ENCODE measurements around the gene ANKDD1B.

The ANKDD1B gene

GRCh38 chr5:75706016-75706415, 94.8 kb downstream of the ANKDD1B start:
- H2AFZ ChIP-seq (ENCODE audit: low read length), result no peak overlapping the region
- H3K9me3 ChIP-seq (replicated peaks; ENCODE audit: insufficient read depth, low read length), result no peaks in the 10 kb centered on the region
- H4K20me1 ChIP-seq (ENCODE audit: insufficient read depth, low read length), result 0 out of 2 replicates have a peak, but pooled peaks cover 3% of the 10 kb centered on the region
- no peak overlapping the region for H3K4me3 ChIP-seq (ENCODE audit: low read length)
- no peaks in the 10 kb centered on the region for H3F3A ChIP-seq (ENCODE audit: insufficient read depth, low read length)
- TF ChIP-seq CTCF (IDR thresholded peaks at IDR 0.05; ENCODE audit: low read length) (no peak), EZH2 (optimal IDR thresholded peaks at IDR 0.05; ENCODE audit: low read depth, low read length) (no peak), EZH2phosphoT487 (IDR thresholded peaks at IDR 0.05; ENCODE audit: low read length) (no peak)
- no peak overlapping the region for H3K4me2 ChIP-seq (ENCODE audit: low read depth, low read length)
- H3K36me3 ChIP-seq (replicated peaks; ENCODE audit: insufficient read depth, low read length), result peaks cover 17% of the 10 kb centered on the region; the same call in 1 of the 2 replicates
- H3K4me1 ChIP-seq (ENCODE audit: low read length), result no peaks in the 10 kb centered on the region
- no peak overlapping the region for H3K27ac ChIP-seq (ENCODE audit: low read length)
- H3K79me2 ChIP-seq (ENCODE audit: low read length), result peaks cover 29% of the 10 kb centered on the region
- H3K9me2 ChIP-seq (replicated peaks; ENCODE audit: insufficient read depth, low read length), result no peaks in the 10 kb centered on the region
- DNase-seq, result no peak
- no peak overlapping the region for H3K9ac ChIP-seq (ENCODE audit: low read length)
- H3K27me3 ChIP-seq (replicated peaks; ENCODE audit: insufficient read depth, low read length), result no peaks in the 10 kb centered on the region

DNA sequence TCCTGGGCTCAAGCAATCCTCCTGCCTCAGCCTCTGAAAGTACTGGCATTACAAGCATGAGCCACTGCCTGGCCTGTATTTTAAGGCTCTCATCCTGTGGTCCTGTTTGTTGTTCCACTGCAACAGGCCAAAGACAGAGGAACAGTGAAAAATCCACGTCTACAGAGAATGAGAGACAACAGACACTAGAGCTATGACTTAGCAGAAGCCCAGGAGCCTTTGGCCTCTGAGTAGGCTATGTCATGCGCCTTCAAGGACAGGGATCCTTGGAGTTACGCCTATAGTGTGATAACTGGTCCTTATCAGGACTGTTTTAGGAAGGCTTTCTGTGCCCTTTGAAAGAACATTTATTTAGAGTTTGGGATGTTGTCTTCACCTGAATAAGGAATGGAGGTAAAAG, 95.5 kb downstream of the ANKDD1B start:
- Histone ChIP-seq H3K4me3 (ENCODE audit: low read length) (no peak overlapping the region), H3K79me2 (ENCODE audit: low read length) (peaks cover 34% of the 10 kb centered on the region), H3K9me3 (replicated peaks; ENCODE audit: insufficient read depth, low read length) (no peaks in the 10 kb centered on the region), H3K27me3 (replicated peaks; ENCODE audit: insufficient read depth, low read length) (no peaks in the 10 kb centered on the region), H3K9ac (ENCODE audit: low read length) (no peak overlapping the region), H3K27ac (ENCODE audit: low read length) (no peak overlapping the region), H2AFZ (ENCODE audit: low read length) (no peak overlapping the region), H3F3A (ENCODE audit: insufficient read depth, low read length) (no peaks in the 10 kb centered on the region), H4K20me1 (ENCODE audit: insufficient read depth, low read length) (peaks cover 3% of the 10 kb centered on the region; the same call in 1 of the 2 replicates), H3K36me3 (replicated peaks; ENCODE audit: insufficient read depth, low read length) (peaks cover 15% of the 10 kb centered on the region; the same call in 1 of the 2 replicates), H3K9me2 (replicated peaks; ENCODE audit: insufficient read depth, low read length) (no peaks in the 10 kb centered on the region), H3K4me1 (ENCODE audit: low read length) (no peaks in the 10 kb centered on the region), H3K4me2 (ENCODE audit: low read depth, low read length) (no peak overlapping the region)
- TF ChIP-seq EZH2 (optimal IDR thresholded peaks at IDR 0.05; ENCODE audit: low read depth, low read length) (no peak), EZH2phosphoT487 (IDR thresholded peaks at IDR 0.05; ENCODE audit: low read length) (no peak)
- DNase-seq, result no peak

- no peak for TF ChIP-seq EZH2 (optimal IDR thresholded peaks at IDR 0.05; ENCODE audit: low read depth, low read length)
- TF ChIP-seq CTCF (IDR thresholded peaks at IDR 0.05; ENCODE audit: low read length), result no peak
- TF ChIP-seq EZH2phosphoT487 (IDR thresholded peaks at IDR 0.05; ENCODE audit: low read length), result no peak
- Histone ChIP-seq H3K4me2 (ENCODE audit: low read depth, low read length) (no peak overlapping the region), H3K4me3 (ENCODE audit: low read length) (no peak overlapping the region), H3K4me1 (ENCODE audit: low read length) (no peaks in the 10 kb centered on the region), H3F3A (ENCODE audit: insufficient read depth, low read length) (no peaks in the 10 kb centered on the region), H3K27ac (ENCODE audit: low read length) (no peak overlapping the region), H3K9me3 (replicated peaks; ENCODE audit: insufficient read depth, low read length) (no peaks in the 10 kb centered on the region), H2AFZ (ENCODE audit: low read length) (no peak overlapping the region), H4K20me1 (ENCODE audit: insufficient read depth, low read length) (peaks cover 8% of the 10 kb centered on the region; the same call in 1 of the 2 replicates), H3K9me2 (replicated peaks; ENCODE audit: insufficient read depth, low read length) (no peaks in the 10 kb centered on the region), H3K79me2 (ENCODE audit: low read length) (peaks cover 36% of the 10 kb centered on the region), H3K27me3 (replicated peaks; ENCODE audit: insufficient read depth, low read length) (no peaks in the 10 kb centered on the region), H3K36me3 (replicated peaks; ENCODE audit: insufficient read depth, low read length) (peaks cover 5% of the 10 kb centered on the region; the same call in 1 of the 2 replicates), H3K9ac (ENCODE audit: low read length) (no peak overlapping the region)
- DNase-seq, result no peak
These were observed 96.8 kb downstream of the ANKDD1B start for GRCh38 chr5:75707911-75708509.

DNA sequence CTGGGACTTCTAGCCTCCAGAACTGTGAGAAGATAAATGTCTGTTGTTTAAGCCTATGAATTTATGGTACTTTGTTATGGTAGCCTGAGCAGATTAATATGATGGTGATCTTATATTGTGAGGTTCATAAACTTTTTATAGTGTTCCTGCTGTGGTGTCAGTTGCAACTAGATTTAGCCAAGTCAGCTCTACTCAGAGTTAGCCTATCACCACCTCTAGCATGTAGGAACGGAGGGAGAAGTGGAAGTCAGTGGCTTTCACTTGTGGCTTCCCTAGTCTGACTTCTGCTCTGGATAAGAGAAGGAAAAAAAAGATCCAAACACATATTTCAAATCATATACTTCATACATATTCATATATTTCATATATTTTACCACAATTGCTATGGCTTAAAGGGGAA, 99.4 kb downstream of the ANKDD1B start:
- H3K4me1 ChIP-seq (ENCODE audit: low read length), result 0 out of 2 replicates have a peak, but pooled peaks cover 2% of the 10 kb centered on the region
- H3K27ac ChIP-seq (ENCODE audit: low read length), result no peak overlapping the region
- no peak overlapping the region for H3K9ac ChIP-seq (ENCODE audit: low read length)
- peaks cover 62% of the 10 kb centered on the region for H3K79me2 ChIP-seq (ENCODE audit: low read length)
- no peak overlapping the region for H3K4me2 ChIP-seq (ENCODE audit: low read depth, low read length)
- no peaks in the 10 kb centered on the region for H3K9me2 ChIP-seq (replicated peaks; ENCODE audit: insufficient read depth, low read length)
- no peak overlapping the region for H2AFZ ChIP-seq (ENCODE audit: low read length)
- peaks cover 5% of the 10 kb centered on the region; the same call in 1 of the 2 replicates for H3K36me3 ChIP-seq (replicated peaks; ENCODE audit: insufficient read depth, low read length)
- no peak overlapping the region for H3K4me3 ChIP-seq (ENCODE audit: low read length)
- H3K9me3 ChIP-seq (replicated peaks; ENCODE audit: insufficient read depth, low read length), result no peaks in the 10 kb centered on the region
- H4K20me1 ChIP-seq (ENCODE audit: insufficient read depth, low read length), result peaks cover 8% of the 10 kb centered on the region; the same call in 1 of the 2 replicates
- H3F3A ChIP-seq (ENCODE audit: insufficient read depth, low read length), result no peaks in the 10 kb centered on the region
- TF ChIP-seq CTCF (IDR thresholded peaks at IDR 0.05; ENCODE audit: low read length) (no peak), EZH2 (optimal IDR thresholded peaks at IDR 0.05; ENCODE audit: low read depth, low read length) (no peak), EZH2phosphoT487 (IDR thresholded peaks at IDR 0.05; ENCODE audit: low read length) (no peak)
- no peaks in the 10 kb centered on the region for H3K27me3 ChIP-seq (replicated peaks; ENCODE audit: insufficient read depth, low read length)
- no peak for DNase-seq

All from MM.1S (cell line).